MM.1S (cell line): ENCODE results near the gene ASXL1.

Source experiments
- DNase-seq: peaks from one replicate; pipeline ENCODE4 v3.0.0-alpha.2; 2015
- H2AFZ ChIP-seq: fragments of 300-600 bp; sonication (generic); 2 replicates; pipeline ENCODE4 v1.6.0; 2016; ENCODE audit warnings: antibody characterized with exemption, low read length
- H3F3A ChIP-seq: fragments of 300-600 bp; sonication (generic); 2 replicates; pipeline ENCODE4 v1.6.1; 2016; ENCODE audit warnings: mild to moderate bottlenecking, antibody characterized with exemption, low read length, moderate library complexity, mixed read lengths; ENCODE audit not compliant: insufficient read depth
- H3K27ac ChIP-seq: fragments of 300-600 bp; sonication (generic); 2 replicates; pipeline ENCODE4 v1.5.1; 2016; ENCODE audit warnings: mild to moderate bottlenecking, low read length
- H3K27me3 ChIP-seq: fragments of 300-600 bp; sonication (generic); replicated peaks from 2 replicates; pipeline ENCODE4 v1.6.0; 2016; ENCODE audit warnings: low read length; ENCODE audit not compliant: insufficient read depth
- H3K36me3 ChIP-seq: fragments of 300-600 bp; sonication (generic); replicated peaks from 2 replicates; pipeline ENCODE4 v1.6.1; 2016; ENCODE audit warnings: mild to moderate bottlenecking, low read length, mixed read lengths; ENCODE audit not compliant: insufficient read depth
- H3K4me1 ChIP-seq: fragments of 300-600 bp; sonication (generic); 2 replicates; pipeline ENCODE4 v1.6.1; 2016; ENCODE audit warnings: low read length, mixed read lengths
- H3K4me2 ChIP-seq: fragments of 300-600 bp; sonication (generic); 2 replicates; pipeline ENCODE4 v1.6.0; 2016; ENCODE audit warnings: low read depth, low read length
- H3K4me3 ChIP-seq: fragments of 300-600 bp; sonication (generic); 2 replicates; pipeline ENCODE4 v1.5.1; 2016; ENCODE audit warnings: low read length, mixed read lengths
- H3K79me2 ChIP-seq: fragments of 300-600 bp; sonication (generic); 2 replicates; pipeline ENCODE4 v1.6.1; 2016; ENCODE audit warnings: mixed run types, low read length, mixed read lengths
- H3K9ac ChIP-seq: fragments of 300-600 bp; sonication (generic); 2 replicates; pipeline ENCODE4 v1.6.1; 2016; ENCODE audit warnings: low read length, mixed read lengths
- H3K9me2 ChIP-seq: fragments of 300-600 bp; sonication (generic); replicated peaks from 2 replicates; pipeline ENCODE4 v1.6.1; 2016; ENCODE audit warnings: mild to moderate bottlenecking, low read length, mixed read lengths; ENCODE audit not compliant: insufficient read depth
- H3K9me3 ChIP-seq: fragments of 300-600 bp; sonication (generic); replicated peaks from 2 replicates; pipeline ENCODE4 v1.6.1; 2016; ENCODE audit warnings: mild to moderate bottlenecking, low read length, mixed read lengths; ENCODE audit not compliant: insufficient read depth
- H4K20me1 ChIP-seq: fragments of 300-600 bp; sonication (generic); 2 replicates; pipeline ENCODE4 v1.6.1; 2016; ENCODE audit warnings: mild to moderate bottlenecking, low read length, moderate library complexity, mixed read lengths; ENCODE audit not compliant: insufficient read depth
- EZH2 ChIP-seq: fragments of 300-600 bp; sonication (generic); optimal IDR thresholded peaks from 2 replicates; pipeline ENCODE3; 2017; ENCODE audit warnings: low read depth, mild to moderate bottlenecking, antibody characterized with exemption, low read length, mixed read lengths
- EZH2phosphoT487 ChIP-seq: fragments of 300-600 bp; sonication (generic); IDR thresholded peaks from 2 replicates; pipeline ENCODE4 v1.6.1; 2018; ENCODE audit warnings: antibody characterized with exemption, low read length
- TF ChIP-seq, protein P1 (sequence below): fragments of 300-600 bp; sonication (generic); IDR thresholded peaks from 2 replicates; pipeline ENCODE4 v1.5.1; 2016; ENCODE audit warnings: antibody characterized with exemption, low read length, mixed read lengths

The ASXL1 gene

DNA sequence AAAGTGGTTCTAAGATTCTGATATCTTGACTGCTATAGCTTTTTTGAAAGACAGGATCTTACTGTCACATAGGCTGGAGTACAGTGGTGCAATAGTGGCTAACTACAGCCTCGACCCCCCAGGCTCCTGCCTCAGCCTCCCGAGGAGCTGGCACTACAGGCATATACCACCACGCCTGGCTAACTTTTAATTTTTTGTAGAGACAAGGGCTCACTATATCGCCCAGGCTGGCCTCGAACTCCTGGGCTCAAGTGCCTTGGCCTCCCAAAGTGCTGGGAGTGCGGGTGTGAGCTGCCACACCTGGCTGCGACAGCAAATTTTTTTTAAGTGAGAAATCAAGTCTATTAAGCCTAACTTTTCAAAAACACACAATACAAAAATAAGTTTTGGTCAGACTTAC, 120.4 kb downstream of the ASXL1 start:
- H3K9ac ChIP-seq: no peak overlapping the region
- no peaks in the 10 kb centered on the region for H3K79me2 ChIP-seq
- H3K4me3 ChIP-seq: no peak overlapping the region
- H3K4me2 ChIP-seq: no peak overlapping the region
- H3K27ac ChIP-seq: no peak overlapping the region
- TF ChIP-seq EZH2phosphoT487 (no peak), EZH2 (no peak)
- TF ChIP-seq, protein P1, sequence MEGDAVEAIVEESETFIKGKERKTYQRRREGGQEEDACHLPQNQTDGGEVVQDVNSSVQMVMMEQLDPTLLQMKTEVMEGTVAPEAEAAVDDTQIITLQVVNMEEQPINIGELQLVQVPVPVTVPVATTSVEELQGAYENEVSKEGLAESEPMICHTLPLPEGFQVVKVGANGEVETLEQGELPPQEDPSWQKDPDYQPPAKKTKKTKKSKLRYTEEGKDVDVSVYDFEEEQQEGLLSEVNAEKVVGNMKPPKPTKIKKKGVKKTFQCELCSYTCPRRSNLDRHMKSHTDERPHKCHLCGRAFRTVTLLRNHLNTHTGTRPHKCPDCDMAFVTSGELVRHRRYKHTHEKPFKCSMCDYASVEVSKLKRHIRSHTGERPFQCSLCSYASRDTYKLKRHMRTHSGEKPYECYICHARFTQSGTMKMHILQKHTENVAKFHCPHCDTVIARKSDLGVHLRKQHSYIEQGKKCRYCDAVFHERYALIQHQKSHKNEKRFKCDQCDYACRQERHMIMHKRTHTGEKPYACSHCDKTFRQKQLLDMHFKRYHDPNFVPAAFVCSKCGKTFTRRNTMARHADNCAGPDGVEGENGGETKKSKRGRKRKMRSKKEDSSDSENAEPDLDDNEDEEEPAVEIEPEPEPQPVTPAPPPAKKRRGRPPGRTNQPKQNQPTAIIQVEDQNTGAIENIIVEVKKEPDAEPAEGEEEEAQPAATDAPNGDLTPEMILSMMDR: no peak
- H4K20me1 ChIP-seq: no peaks in the 10 kb centered on the region
- H3K27me3 ChIP-seq: no peaks in the 10 kb centered on the region
- H3K9me3 ChIP-seq: no peaks in the 10 kb centered on the region
- no peak overlapping the region for H2AFZ ChIP-seq
- no peak for DNase-seq
- H3K9me2 ChIP-seq: no peaks in the 10 kb centered on the region
- H3F3A ChIP-seq: no peaks in the 10 kb centered on the region
- no peaks in the 10 kb centered on the region for H3K4me1 ChIP-seq
- H3K36me3 ChIP-seq: no peaks in the 10 kb centered on the region

DNA sequence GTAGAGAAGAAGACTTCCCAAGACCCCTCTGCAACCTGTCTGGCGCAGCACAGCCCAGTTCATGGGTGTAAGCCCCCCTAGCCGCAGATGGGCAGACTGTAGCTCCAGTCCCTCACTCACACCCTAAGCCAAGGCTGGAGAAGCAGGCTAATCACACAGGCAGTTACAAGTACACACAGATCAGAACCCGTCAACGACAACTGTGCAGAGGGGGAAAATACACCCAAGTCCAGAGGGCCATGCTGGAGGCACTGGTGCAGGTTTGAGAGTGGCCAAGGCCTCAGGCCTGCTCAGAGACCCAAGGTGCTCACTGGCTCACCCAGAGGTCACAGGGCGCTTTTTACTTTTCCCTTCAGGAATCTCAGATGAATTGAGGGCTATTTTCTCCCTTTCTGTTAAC, 120.9 kb downstream of the ASXL1 start:
- no peak overlapping the region for H3K9ac ChIP-seq
- H3K9me2 ChIP-seq: no peaks in the 10 kb centered on the region
- no peaks in the 10 kb centered on the region for H3F3A ChIP-seq
- no peaks in the 10 kb centered on the region for H3K27me3 ChIP-seq
- no peak overlapping the region for H3K27ac ChIP-seq
- TF ChIP-seq EZH2 (no peak), EZH2phosphoT487 (no peak)
- TF ChIP-seq, protein P1: no peak
- no peak for DNase-seq
- H3K4me2 ChIP-seq: no peak overlapping the region
- H3K4me1 ChIP-seq: no peaks in the 10 kb centered on the region
- no peaks in the 10 kb centered on the region for H3K36me3 ChIP-seq
- H3K79me2 ChIP-seq: no peaks in the 10 kb centered on the region
- no peaks in the 10 kb centered on the region for H3K9me3 ChIP-seq
- H4K20me1 ChIP-seq: no peaks in the 10 kb centered on the region
- H2AFZ ChIP-seq: no peak overlapping the region
- no peak overlapping the region for H3K4me3 ChIP-seq

DNA sequence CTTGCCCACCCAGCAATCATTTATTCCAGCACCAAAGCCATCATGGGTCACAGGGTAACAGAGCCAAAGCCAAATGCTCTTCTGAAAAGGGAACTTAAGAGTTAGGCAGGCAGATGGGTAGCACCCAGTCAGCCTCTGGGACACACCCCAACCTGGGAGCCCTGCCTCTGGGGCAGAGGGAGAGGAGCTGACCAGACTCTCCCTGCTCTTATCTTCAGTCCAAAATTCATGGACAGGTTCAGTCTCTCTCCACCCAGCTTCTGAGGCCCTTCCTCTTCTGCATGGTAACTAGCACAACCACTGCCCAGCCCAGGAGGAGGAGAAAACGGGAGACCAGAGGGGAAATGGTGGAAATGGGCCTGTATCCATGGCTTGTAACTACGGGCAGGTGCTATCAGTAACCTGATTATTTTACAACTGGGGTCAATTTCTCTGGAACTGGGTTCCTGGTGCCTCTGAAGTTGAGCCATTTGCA, 121.6 kb downstream of the ASXL1 start:
- Histone ChIP-seq H3K4me1 (no peaks in the 10 kb centered on the region), H3K27ac (no peak overlapping the region), H3K9ac (no peak overlapping the region), H3K79me2 (no peaks in the 10 kb centered on the region), H3K4me3 (no peak overlapping the region), H3K9me2 (no peaks in the 10 kb centered on the region), H3K27me3 (no peaks in the 10 kb centered on the region), H3K36me3 (no peaks in the 10 kb centered on the region), H3K4me2 (no peak overlapping the region), H4K20me1 (no peaks in the 10 kb centered on the region), H2AFZ (no peak overlapping the region), H3F3A (peaks cover 6% of the 10 kb centered on the region), H3K9me3 (no peaks in the 10 kb centered on the region)
- DNase-seq: no peak
- TF ChIP-seq, protein P1: no peak
- TF ChIP-seq EZH2 (no peak), EZH2phosphoT487 (no peak)
